HG02884 (cell line): ENCODE data around the gene KCNK3.
"Not testable (repeated sequence)": the region's sequence is repeated elsewhere in the genome, so short reads cannot be mapped to it uniquely, and the experiment has no call there.

Experiments used
- ATAC-seq: cut with Tn5 transposase; IDR thresholded peaks from one replicate; pipeline ENCODE4 v1.9.1; 2021; ENCODE audit warnings: mild to moderate bottlenecking, moderate library complexity; ENCODE audit not compliant: unreplicated experiment

The KCNK3 gene

GRCh38 chr2:26754972-26755670 is 62.6 kb downstream of the KCNK3 start:
- no peak for ATAC-seq

GRCh38 chr2:26756337-26756736 is 63.8 kb downstream of the KCNK3 start:
- no peak for ATAC-seq

- no peak for ATAC-seq
Measured at GRCh38 chr2:26757873-26758789, 65.6 kb downstream of the KCNK3 start.

GRCh38 chr2:26758790-26759321 is 66.3 kb downstream of the KCNK3 start:
- no peak for ATAC-seq

GRCh38 chr2:26759845-26760244 is 67.3 kb downstream of the KCNK3 start:
- ATAC-seq = no peak

- not testable (repeated sequence) for ATAC-seq
Measured at GRCh38 chr2:26760991-26761390, 68.5 kb downstream of the KCNK3 start.

- ATAC-seq = no peak
Measured at GRCh38 chr2:26763019-26763418, 70.5 kb downstream of the KCNK3 start.

- ATAC-seq = peak; percentile 76
Measured at GRCh38 chr2:26764078-26764887, 71.8 kb downstream of the KCNK3 start, which contains the start of gene SLC35F6. Gene SLC35F6, plus strand, starts transcription at chr2:26764284. Its CDS starts 66 bp downstream, at chr2:26764350.

- no peak for ATAC-seq
Measured at GRCh38 chr2:26764906-26765305, 72.4 kb downstream of the KCNK3 start.

GRCh38 chr2:26765475-26766200 is 73.1 kb downstream of the KCNK3 start:
- ATAC-seq = no peak

GRCh38 chr2:26767129-26767528 is 74.6 kb downstream of the KCNK3 start:
- ATAC-seq = no peak

GRCh38 chr2:26767894-26768487 is 75.5 kb downstream of the KCNK3 start:
- no peak for ATAC-seq

- ATAC-seq = no peak
Measured at GRCh38 chr2:26768759-26769088, 76.2 kb downstream of the KCNK3 start.

- ATAC-seq = no peak
Measured at GRCh38 chr2:26769089-26769761, 76.7 kb downstream of the KCNK3 start.

GRCh38 chr2:26770986-26771586 is 78.6 kb downstream of the KCNK3 start:
- no peak for ATAC-seq

- no peak for ATAC-seq
Measured at GRCh38 chr2:26772064-26773001, 79.8 kb downstream of the KCNK3 start.

- no peak for ATAC-seq
Measured at GRCh38 chr2:26776195-26776800, 83.8 kb downstream of the KCNK3 start.
